ENCODE results near the gene ABHD2.

Gene ABHD2

GRCh38 chr15:89136818-89137772 lies 48.8 kb downstream of the ABHD2 start:
- Histone ChIP-seq H3K4me1 (ENCODE audit: low read length) (peaks cover 23% of the 10 kb centered on the region), H3K9me3 (replicated peaks; ENCODE audit: insufficient read depth, low read length) (no peaks in the 10 kb centered on the region), H3K79me2 (ENCODE audit: low read length) (peaks cover 95% of the 10 kb centered on the region), H3K27me3 (replicated peaks; ENCODE audit: insufficient read depth, low read length) (no peaks in the 10 kb centered on the region), H3K9ac (ENCODE audit: low read length) (no peak overlapping the region), H3K36me3 (replicated peaks; ENCODE audit: insufficient read depth, low read length) (peaks cover 7% of the 10 kb centered on the region), H3F3A (ENCODE audit: insufficient read depth, low read length) (peaks cover 3% of the 10 kb centered on the region; the same call in 1 of the 2 replicates), H3K4me3 (ENCODE audit: low read length) (no peak overlapping the region), H3K9me2 (replicated peaks; ENCODE audit: insufficient read depth, low read length) (no peaks in the 10 kb centered on the region), H3K27ac (ENCODE audit: low read length) (no peak overlapping the region), H3K4me2 (ENCODE audit: low read depth, low read length) (no peak overlapping the region), H4K20me1 (ENCODE audit: insufficient read depth, low read length) (no peaks in the 10 kb centered on the region), H2AFZ (ENCODE audit: low read length) (no peak overlapping the region)
- TF ChIP-seq EZH2phosphoT487 (IDR thresholded peaks at IDR 0.05; ENCODE audit: low read length) (no peak), CTCF (IDR thresholded peaks at IDR 0.05; ENCODE audit: low read length) (no peak), EZH2 (optimal IDR thresholded peaks at IDR 0.05; ENCODE audit: low read depth, low read length) (no peak)
- no peak for DNase-seq

GRCh38 chr15:89137926-89138325 lies 49.7 kb downstream of the ABHD2 start:
- DNase-seq = no peak
- H3K4me1 ChIP-seq (ENCODE audit: low read length) = peaks cover 17% of the 10 kb centered on the region
- H3K4me2 ChIP-seq (ENCODE audit: low read depth, low read length) = no peak overlapping the region
- H3K79me2 ChIP-seq (ENCODE audit: low read length) = peaks cover 95% of the 10 kb centered on the region
- no peaks in the 10 kb centered on the region for H3K9me3 ChIP-seq (replicated peaks; ENCODE audit: insufficient read depth, low read length)
- no peaks in the 10 kb centered on the region for H3K27me3 ChIP-seq (replicated peaks; ENCODE audit: insufficient read depth, low read length)
- no peak overlapping the region for H3K27ac ChIP-seq (ENCODE audit: low read length)
- H3K36me3 ChIP-seq (replicated peaks; ENCODE audit: insufficient read depth, low read length) = peaks cover 7% of the 10 kb centered on the region
- H3K9ac ChIP-seq (ENCODE audit: low read length) = no peak overlapping the region
- no peaks in the 10 kb centered on the region for H3K9me2 ChIP-seq (replicated peaks; ENCODE audit: insufficient read depth, low read length)
- no peak overlapping the region for H2AFZ ChIP-seq (ENCODE audit: low read length)
- no peak overlapping the region for H3K4me3 ChIP-seq (ENCODE audit: low read length)
- H3F3A ChIP-seq (ENCODE audit: insufficient read depth, low read length) = peaks cover 3% of the 10 kb centered on the region; the same call in 1 of the 2 replicates
- TF ChIP-seq EZH2phosphoT487 (IDR thresholded peaks at IDR 0.05; ENCODE audit: low read length) = no peak
- no peak for TF ChIP-seq EZH2 (optimal IDR thresholded peaks at IDR 0.05; ENCODE audit: low read depth, low read length)
- no peak for TF ChIP-seq CTCF (IDR thresholded peaks at IDR 0.05; ENCODE audit: low read length)
- no peaks in the 10 kb centered on the region for H4K20me1 ChIP-seq (ENCODE audit: insufficient read depth, low read length)

GRCh38 chr15:89138999-89139612 lies 50.9 kb downstream of the ABHD2 start:
- Histone ChIP-seq H3K4me3 (ENCODE audit: low read length) (no peak overlapping the region), H3K27ac (ENCODE audit: low read length) (no peak overlapping the region), H3K9me3 (replicated peaks; ENCODE audit: insufficient read depth, low read length) (no peaks in the 10 kb centered on the region), H3K9me2 (replicated peaks; ENCODE audit: insufficient read depth, low read length) (no peaks in the 10 kb centered on the region), H3K36me3 (replicated peaks; ENCODE audit: insufficient read depth, low read length) (peaks cover 7% of the 10 kb centered on the region), H2AFZ (ENCODE audit: low read length) (no peak overlapping the region), H3F3A (ENCODE audit: insufficient read depth, low read length) (no peaks in the 10 kb centered on the region), H3K79me2 (ENCODE audit: low read length) (peaks cover 94% of the 10 kb centered on the region), H3K27me3 (replicated peaks; ENCODE audit: insufficient read depth, low read length) (no peaks in the 10 kb centered on the region), H4K20me1 (ENCODE audit: insufficient read depth, low read length) (no peaks in the 10 kb centered on the region), H3K9ac (ENCODE audit: low read length) (no peak overlapping the region), H3K4me1 (ENCODE audit: low read length) (0 out of 2 replicates have a peak, but pooled peaks cover 14% of the 10 kb centered on the region), H3K4me2 (ENCODE audit: low read depth, low read length) (no peak overlapping the region)
- no peak for DNase-seq
- TF ChIP-seq CTCF (IDR thresholded peaks at IDR 0.05; ENCODE audit: low read length) (no peak), EZH2 (optimal IDR thresholded peaks at IDR 0.05; ENCODE audit: low read depth, low read length) (no peak), EZH2phosphoT487 (IDR thresholded peaks at IDR 0.05; ENCODE audit: low read length) (no peak)

All from MM.1S (cell line).